GM19239 (cell line): ENCODE data around the gene SF3B4.
A peak's percentile ranks its signal among the peaks of the same experiment; 100 is the strongest.
"Not testable (repeated sequence)": the region's sequence is repeated elsewhere in the genome, so short reads cannot be mapped to it uniquely, and the experiment has no call there.

ENCODE experiments used
- DNase-seq: peaks from one replicate; pipeline ENCODE4 v3.0.0; 2011; ENCODE audit warnings: low spot score; ENCODE audit not compliant: insufficient read length
- FAIRE-seq: peaks from 2 replicates; lab custom pipeline; 2011; peaks lifted over from hg19 to GRCh38; lab: Jason Lieb, UNC

The SF3B4 gene, protein sequence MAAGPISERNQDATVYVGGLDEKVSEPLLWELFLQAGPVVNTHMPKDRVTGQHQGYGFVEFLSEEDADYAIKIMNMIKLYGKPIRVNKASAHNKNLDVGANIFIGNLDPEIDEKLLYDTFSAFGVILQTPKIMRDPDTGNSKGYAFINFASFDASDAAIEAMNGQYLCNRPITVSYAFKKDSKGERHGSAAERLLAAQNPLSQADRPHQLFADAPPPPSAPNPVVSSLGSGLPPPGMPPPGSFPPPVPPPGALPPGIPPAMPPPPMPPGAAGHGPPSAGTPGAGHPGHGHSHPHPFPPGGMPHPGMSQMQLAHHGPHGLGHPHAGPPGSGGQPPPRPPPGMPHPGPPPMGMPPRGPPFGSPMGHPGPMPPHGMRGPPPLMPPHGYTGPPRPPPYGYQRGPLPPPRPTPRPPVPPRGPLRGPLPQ

DNA sequence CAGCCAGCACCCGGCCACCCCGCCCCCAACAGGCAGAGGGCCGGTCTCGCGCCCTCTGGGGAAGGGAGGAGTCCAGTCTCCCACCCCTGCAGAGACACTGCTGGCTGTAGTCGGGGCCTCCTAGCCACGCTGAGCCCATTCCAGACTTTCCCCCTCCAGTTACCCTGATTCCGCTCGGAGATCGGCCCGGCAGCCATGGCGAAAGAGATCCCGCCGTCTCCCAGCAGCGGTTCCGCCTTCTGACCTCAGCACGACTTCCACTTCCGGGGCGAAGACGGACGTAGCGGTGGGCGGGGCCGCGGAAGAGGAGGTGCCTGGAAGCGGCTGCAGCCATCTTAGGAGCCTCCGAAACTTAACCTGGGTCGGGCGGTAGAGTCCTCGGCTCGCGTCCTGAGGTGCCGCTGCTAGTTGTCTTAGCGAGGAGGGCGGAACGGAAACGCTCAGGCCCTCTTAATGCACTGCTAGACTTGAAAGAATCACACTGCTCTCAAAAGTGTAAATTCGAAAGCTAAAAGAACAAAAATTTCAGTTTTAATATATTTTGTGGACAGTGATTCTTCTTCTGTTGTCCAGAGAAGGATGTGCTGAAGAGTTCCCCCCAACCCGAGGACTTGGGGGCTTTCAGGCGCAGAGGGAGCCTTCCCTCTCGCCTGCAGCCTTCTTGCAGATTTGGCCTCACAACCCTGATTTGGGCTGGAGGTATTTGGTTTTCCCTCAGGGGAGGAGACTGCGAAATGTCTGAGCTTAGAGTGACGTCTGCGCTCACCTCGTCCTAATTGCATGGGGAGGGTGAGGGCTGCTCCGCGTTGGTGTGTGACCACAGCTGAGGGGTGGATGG, at the start of gene SF3B4:
SF3B4 (minus strand) TSS at position 241 of the 838 bp plus-strand sequence; CDS start at position 197, 44 bp downstream.
- DNase-seq (peak; percentile 76), FAIRE-seq (peak; percentile 93)

DNA sequence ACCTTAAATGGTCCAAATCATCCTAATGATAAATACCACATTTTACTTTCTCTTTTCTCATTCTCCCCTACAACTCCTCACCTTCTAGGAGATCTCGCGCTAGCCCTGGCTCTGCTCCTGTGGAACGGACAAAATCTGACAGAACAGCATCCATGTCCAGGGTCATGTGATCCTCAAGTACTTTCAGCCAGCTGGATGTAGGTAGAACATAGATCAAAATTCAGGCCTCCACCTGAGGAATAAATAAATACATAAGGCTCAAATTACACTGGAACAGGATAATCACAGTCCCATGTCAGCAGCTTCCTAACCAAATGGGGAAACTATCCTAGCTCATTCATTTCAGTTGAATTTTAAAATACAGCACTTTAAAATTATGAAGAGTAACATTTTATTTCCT, 49.7 kb upstream of the SF3B4 start:
- DNase-seq (no peak), FAIRE-seq (no peak)

DNA sequence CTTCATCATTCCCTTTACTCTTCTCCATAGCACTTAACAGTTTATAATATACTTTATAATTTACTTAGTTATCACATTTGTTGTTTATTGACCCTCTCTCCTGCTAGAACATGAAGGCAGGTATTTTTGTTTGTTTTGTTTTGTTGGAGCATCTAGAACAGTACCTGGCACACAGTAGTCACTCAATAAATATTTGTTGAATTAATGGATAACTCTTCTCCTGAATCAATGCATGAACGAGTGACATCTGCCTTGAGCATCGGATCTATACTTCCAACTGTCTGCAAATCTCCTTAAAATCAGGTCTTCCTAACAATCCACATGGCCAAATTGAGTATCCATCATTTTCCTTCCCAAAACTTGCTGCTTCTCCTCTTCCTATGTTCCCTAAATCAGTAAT, 44.9 kb upstream of the SF3B4 start:
- FAIRE-seq (no peak), DNase-seq (no peak)

DNA sequence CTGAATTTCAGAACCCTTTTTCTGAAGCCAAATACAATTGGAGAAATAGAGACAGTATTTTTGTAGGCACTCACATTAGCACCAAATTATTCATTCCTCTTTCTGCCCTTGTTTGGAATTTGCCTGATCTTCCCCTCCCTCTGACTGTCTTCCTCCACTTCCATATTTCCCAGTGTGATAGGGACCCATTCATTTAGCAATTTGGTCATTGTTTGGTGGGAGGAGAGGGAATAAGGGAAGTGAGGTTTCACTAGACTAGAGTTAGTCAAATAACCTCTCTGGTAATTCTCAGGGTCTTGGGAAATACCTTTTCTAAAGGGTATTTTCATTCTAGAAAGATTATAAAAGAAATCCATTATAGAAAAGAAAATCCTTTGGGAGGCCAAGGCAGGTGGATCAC, 40.0 kb upstream of the SF3B4 start:
- FAIRE-seq, result no peak
- DNase-seq, result no peak

DNA sequence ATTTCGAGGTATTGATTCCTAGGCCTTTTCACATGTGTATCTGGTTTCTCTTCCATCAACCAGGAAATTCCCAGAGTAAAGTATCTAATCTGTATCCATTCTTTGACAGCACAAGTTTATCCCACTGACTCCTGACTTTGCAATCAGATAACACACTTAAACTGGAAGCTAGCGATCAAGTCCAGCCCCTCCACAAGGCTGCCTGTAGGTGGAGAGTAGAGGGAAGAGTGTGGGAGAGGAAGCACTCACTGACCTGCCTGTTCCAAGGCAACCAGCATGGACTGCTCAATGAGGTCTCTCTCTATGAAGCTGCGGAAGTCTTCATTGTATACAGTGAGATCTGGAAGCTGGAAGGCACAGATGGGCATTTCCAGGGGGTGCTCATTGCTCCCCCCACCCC, 39.4 kb upstream of the SF3B4 start:
- FAIRE-seq (no peak), DNase-seq (no peak)

DNA sequence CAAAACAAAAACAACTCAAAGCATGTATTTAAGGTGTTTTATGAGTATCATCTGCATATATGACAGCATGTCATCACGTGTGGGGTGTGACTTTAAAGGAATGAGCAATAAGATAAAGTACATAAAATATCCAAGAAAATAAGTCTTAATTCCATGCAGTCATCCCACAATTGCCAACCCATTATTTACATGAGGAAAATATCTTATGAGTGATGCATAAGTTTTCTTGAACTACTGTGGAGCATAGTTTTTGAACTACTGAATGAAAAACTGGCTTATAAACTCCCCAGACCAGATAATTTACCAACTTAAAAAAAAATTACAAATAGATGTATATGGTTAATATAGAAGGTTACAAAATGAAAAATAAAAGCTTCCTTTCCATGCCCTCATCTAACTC, 38.8 kb upstream of the SF3B4 start:
- FAIRE-seq (no peak), DNase-seq (no peak)

DNA sequence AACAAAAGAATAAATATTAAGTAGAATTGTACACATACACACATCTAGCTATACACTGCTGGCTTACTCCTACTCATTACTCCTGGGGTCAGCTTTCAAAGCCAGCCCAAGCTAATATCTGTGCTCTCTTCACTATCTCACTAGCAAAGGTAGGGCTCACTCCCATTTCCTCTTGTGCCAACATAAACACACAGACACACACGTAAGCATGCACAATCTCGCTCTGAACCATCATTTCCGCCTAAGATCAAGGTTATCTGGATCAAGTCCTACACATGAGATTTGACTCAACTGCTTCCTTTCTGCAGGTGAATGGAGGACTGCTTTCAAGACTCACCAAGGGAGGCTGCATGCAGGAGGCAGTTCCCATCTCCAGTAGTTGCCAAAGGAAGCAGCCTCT, 37.8 kb upstream of the SF3B4 start:
- no peak for DNase-seq
- no peak for FAIRE-seq

DNA sequence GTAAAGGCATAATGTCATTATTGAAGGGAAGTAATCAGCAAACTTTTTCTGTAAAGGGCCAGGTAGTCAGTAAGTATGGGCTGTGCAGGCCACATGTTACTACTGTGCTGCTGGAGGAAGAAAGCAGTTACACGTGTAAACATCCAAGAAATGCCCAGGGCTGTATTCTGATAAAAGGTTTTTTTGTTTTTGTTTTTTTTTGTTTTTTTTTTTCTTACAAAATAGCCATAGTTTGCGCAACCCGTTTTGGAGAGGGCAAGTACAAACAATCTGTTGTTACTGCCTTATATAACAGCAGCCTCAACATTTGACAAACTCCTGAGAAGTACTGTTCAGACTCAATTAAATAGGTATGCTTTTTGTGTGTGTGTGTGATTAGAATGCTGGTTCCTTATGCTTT, 35.8 kb upstream of the SF3B4 start:
- FAIRE-seq (no peak), DNase-seq (no peak)

DNA sequence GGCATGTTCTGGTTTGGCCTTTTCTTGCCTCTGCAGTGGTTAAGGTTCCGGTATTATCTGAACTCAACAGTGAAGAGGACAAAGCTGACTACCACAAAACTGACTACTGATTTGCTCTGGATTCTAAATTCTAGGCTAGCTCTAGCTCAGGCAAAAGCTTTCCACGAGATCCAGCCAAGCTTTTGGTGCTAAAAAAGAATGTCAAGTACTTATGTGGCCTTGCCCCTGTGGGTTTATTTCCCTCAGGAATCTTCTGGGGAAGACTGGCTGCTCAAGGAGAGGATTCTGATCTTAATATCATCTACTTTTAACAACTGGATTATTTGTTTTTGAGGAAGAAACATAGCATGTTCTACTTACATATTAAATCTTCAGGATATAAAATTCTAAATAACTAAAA, 35.1 kb upstream of the SF3B4 start:
- DNase-seq, result no peak
- FAIRE-seq, result no peak

DNA sequence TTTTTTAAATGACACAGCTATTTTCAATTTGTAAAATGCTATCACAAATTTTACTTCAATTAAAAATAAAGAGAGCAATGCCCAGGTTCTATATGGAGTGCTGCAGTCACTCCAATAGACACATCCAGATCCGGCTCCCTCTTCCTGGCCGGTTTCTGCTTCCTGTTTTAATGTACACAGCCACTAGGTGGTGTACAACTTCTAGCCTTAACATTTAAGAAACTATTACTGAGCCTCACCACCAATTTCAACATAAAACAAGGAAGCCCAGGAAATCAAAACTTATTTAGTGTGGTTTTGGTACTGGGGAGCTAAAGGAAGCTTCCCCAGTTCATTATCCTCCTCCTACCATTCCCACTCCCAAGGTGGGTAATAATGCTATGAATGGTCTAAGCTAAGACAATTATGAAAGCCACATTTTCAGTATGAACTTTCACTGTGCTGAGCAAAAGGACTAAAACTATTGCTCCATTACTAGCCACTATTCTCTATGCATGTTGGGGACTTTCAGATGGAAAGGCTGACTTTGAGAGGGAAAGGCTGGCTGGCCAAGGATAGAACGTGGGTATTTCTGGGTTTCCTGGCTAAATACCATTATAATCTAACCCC, 34.5 kb upstream of the SF3B4 start:
- peak; percentile 39 for FAIRE-seq

DNA sequence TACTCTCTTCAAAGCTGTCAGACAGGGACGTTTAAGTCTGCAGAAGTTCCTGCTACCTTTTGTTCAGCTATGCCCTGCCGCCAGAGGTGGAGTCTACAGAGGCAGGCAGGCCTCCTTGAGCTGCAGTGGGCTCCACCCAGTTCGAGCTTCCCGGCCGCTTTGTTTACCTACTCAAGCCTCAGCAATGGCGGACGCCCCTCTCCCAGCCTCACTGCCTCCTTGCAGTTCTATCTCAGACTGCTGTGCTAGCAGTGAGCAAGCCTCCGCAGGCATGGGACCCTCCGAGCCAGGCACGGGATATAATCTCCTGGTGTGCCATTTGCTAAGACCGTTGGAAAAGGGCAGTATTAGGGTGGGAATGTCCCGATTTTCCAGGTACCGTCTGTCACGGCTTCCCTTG, 29.9 kb upstream of the SF3B4 start:
- FAIRE-seq, DNase-seq: not testable (repeated sequence)

More for the DNA sequence above, 34.5 kb upstream of the SF3B4 start:
- peak; percentile 44 for DNase-seq

DNA sequence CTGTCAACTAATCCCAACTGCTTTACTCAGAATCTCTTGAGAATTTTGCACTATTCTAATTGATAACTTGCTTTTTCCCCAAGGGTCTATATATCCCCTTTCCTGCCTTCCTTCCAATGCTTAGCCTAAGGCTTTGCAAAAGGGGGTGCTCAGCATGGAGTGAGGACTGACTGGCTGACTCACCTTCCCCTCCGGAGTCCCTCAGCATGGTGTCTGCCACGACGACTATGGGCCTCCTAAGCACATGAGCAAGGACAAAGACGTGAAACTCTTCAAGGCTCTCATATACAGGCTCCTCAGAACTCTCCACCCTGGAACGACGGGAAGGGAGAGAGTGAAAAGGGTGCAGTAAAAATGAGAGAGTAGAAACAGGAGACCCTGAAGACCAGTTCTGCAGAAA, 22.3 kb upstream of the SF3B4 start:
- FAIRE-seq (no peak), DNase-seq (no peak)

DNA sequence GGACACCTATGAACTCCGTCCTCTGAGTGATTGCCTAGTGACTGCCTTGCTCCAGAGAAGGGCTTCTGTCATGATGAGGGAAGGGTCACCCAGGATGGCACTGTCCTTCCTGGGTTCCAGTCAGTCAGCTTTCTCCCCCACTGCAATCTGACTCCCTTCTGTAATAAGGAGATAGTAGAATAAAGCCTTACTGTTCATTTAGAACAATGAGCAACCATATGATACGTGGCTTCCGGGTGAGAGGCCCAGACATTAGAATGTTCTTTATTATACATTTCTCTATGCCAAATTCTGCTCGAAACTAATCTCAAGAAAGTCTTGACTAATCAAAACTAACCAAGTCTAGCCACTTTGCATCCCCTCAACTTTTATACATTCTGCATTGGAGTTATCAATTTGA, 17.6 kb upstream of the SF3B4 start:
- DNase-seq (no peak), FAIRE-seq (no peak)

DNA sequence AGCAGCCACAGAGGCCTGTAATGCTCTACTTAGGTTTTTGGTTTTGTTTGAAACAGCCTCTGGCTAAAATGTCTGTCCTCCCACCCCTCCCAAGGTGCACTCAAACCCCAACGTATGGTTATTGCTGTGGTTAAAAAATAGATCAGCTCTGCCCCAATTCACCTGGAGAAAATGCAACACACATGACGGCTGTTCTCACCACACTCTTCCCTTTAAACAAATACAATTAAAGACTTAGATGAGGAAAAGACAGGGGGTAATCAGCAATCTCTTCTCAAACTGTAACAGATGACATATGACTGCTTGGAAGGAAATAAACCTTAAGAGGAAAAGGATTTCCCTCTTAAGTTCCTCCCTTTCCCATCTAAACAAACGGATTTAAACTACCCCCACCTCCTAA, 15.3 kb upstream of the SF3B4 start:
- DNase-seq, result no peak
- FAIRE-seq, result no peak

DNA sequence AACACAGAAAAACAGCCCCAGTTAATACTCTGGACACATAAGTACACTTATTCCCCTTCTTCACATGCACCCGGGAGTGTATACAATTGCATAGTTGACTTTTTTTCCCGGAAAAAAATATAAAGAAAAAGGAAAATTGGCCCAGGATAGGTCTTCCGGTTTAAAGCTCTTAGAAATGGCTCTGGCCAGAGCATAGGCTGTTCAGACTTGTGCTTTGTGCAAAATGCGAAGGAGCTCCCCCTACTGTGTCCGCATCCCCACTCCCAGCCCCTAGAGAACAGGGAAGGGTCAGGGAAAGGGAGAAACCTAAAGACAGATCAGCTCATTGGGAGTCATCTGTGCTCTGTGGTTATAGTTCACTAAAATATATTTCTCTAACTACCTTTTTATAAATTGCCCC, 14.6 kb upstream of the SF3B4 start:
- DNase-seq (no peak), FAIRE-seq (no peak)

DNA sequence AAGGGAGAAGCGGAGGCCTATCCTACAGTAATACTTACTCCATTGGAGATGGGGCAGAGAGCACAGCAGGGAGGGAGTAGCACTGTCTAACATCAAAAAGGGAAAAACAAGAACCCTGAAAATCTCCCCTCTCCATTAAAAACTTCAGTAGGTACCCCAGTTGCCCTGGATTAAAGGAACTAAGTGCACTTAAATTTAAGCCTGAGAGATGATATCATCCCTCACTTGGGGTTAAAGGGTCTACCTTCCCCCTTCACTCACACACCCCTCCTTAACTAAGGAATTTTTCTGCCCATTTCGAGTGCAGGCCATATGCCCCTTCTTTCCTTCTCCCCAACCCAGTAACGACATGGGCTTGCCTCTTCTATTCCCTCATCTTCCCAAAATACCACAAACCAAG, 12.8 kb upstream of the SF3B4 start:
- no peak for DNase-seq
- no peak for FAIRE-seq

DNA sequence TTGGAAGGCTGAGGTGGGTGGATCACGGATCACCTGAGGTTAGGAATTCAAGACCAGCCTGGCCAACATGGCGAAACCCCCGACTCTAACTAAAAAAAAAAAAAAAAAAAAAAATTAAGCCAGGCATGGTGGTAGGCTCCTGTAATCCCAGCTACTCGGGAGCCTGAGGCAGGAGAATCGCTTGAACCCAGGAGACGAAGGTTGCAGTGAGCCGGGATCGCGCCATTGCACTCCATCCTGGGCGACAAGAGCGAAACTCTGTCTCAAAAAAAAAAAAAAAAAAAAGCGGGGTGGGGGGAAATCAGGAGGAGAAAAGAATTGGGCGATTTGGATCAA, 11.0 kb upstream of the SF3B4 start:
- DNase-seq, FAIRE-seq: not testable (repeated sequence)

DNA sequence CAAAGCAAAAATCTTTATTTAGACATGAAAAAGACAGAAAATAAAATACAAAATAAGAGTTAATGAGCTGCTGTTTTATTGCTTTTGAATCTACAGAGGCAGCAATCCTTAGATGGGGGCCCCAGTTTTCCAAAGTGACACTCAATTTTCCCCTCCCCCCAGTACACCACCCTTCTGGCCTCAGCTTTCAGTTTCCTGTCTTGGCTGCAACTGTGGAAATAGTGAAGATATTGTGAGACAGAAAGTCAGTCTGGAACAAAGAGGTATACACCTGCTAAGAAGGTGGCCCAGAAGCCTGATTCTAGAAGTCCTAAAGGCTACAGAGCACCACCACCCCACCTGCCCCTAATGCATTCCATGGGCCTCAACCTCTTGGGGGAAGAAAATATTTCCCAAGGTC, 10.2 kb upstream of the SF3B4 start:
- DNase-seq (no peak), FAIRE-seq (no peak)

DNA sequence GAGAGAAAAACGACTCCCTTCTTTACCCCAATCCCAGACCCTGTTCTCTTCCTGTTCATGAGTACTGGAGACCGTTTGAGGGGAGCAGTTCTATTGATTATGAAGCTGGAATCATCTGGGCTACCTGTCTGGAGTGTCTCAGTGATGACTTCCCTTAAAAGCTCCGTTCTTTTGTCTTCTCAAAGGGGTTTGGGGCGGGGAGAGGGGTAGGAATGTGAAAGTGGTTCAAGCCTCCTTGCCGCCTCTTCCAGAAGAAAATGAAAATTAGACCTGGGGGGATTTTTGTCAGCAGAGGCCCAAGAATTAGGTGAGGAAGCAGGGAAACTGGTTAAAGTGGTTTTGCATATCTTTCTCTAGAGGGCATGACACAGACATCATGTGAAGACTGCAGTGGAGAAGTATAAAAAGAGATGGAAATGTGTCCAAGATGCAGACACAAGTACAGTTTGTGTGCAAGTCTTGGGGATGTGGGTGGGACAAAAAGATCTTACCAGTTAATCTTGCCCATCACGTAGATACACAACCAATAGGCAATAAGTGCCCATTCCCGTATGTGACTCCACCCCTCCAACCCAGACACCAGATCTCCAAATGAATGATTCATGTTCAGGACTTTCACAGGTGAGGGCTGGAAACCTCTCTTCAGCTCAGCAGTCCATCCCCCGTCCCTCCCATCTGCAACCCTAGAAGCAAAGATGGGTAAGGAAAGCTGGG, 9.5 kb upstream of the SF3B4 start:
- DNase-seq (no peak), FAIRE-seq (no peak)

DNA sequence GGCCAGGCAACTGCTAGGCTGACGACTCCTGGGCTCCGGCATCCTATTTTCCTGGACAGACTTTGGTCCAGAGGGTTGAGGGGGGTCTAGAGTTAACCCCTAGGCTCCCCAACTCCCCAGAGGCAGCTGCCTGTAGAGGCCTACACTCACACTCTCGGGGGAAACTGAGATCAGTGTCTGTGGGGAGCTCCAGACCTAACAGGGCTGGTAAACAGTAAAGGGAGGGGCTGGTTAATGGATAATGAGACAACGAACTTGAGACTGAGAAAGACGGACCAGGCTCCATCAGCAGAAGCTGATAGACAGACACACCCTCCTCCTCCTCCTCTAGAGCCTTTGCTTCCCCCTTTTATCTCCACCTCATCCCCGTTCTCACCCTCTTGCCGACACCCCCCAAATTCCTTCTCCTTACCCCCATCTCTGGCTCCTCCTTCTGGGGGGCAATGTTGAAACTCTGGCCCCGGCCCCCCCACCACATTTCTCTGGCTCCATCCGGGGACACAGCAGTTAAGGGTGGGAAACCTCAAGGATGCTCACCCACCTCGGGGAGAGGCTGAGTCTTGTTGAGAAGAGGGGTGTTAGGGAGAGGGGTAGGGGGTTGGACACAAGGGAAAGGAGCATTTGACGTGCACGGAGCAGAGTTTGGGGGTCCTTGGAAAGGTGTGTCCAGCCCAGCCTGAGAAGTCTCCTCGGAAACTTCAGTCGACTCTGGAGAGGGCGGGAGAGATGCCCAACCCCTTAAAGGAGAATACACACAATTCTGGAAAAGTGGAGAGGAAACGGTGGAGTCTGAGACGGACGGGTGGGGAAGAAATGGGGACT, 8.8 kb upstream of the SF3B4 start, which contains the start of gene MTMR11:
MTMR11 (minus strand) TSS at position 710 of the 822 bp plus-strand sequence; CDS start at position 478, 232 bp downstream.
- FAIRE-seq, result no peak
- no peak for DNase-seq
